WTC11 (cell line): Measurements from ENCODE around the gene VKORC1. TPM values are rescaled to one million over a fixed set of nuclear protein-coding genes. Genes with fewer than 3 reads are reported as not detected.
A peak's percentile ranks its signal among the peaks of the same experiment; 100 is the strongest.

ENCODE experiments used
- ATAC-seq: fragments of 200-7000 bp; cut with Tn5 transposase; 2 replicates; pipeline ENCODE4 v1.10.0; 2021; ENCODE audit warnings: mild to moderate bottlenecking, moderate library complexity
- CTCF ChIA-PET: fragments of 300-600 bp; sonication (Branson Sonifier 250); formaldehyde crosslinking; loops from one replicate; lab custom pipeline; 2021; ENCODE audit warnings: antibody characterized with exemption; lab: Charles Lee
- POLR2A ChIA-PET: fragments of 350-600 bp; sonication (Branson Sonifier 250); formaldehyde crosslinking; loops from one replicate; lab custom pipeline; 2021; ENCODE audit warnings: antibody characterized with exemption; lab: Charles Lee
- DNase-seq: peaks from one replicate; pipeline ENCODE4 v3.0.0; 2021; ENCODE audit warnings: low spot score
- H3K27ac Mint-ChIP-seq: 2 replicates; pipeline ENCODE4 v1.8.0; 2021; ENCODE audit warnings: mixed read lengths
- H3K27me3 Mint-ChIP-seq: 2 replicates; pipeline ENCODE4 v1.8.0; 2021; ENCODE audit warnings: low read depth, mild to moderate bottlenecking, moderate library complexity, mixed read lengths
- H3K36me3 Mint-ChIP-seq: 2 replicates; pipeline ENCODE4 v1.8.0; 2021; ENCODE audit warnings: mixed read lengths
- H3K4me1 Mint-ChIP-seq: 2 replicates; pipeline ENCODE4 v1.8.0; 2022; ENCODE audit warnings: mixed read lengths
- H3K4me3 Mint-ChIP-seq: 2 replicates; pipeline ENCODE4 v1.8.0; 2021; ENCODE audit warnings: mild to moderate bottlenecking, moderate library complexity, mixed read lengths
- H3K9me3 Mint-ChIP-seq: 2 replicates; pipeline ENCODE4 v1.8.0; 2021; ENCODE audit warnings: mixed read lengths
- ATF1 ChIP-seq: sonication (generic); formaldehyde crosslinking; IDR thresholded peaks from 2 replicates; pipeline ENCODE4 v1.8.1; 2023; ENCODE audit warnings: mild to moderate bottlenecking, moderate library complexity, missing genetic modification reagents
- ESRRA ChIP-seq: sonication (generic); formaldehyde crosslinking; IDR thresholded peaks from 2 replicates; pipeline ENCODE4 v1.8.1; 2022; ENCODE audit warnings: mild to moderate bottlenecking, missing genetic modification reagents, borderline replicate concordance
- ETV6 ChIP-seq: sonication (generic); formaldehyde crosslinking; IDR thresholded peaks from 2 replicates; pipeline ENCODE4 v1.8.1; 2022; ENCODE audit warnings: mild to moderate bottlenecking, missing genetic modification reagents
- FOXP1 ChIP-seq: sonication (generic); formaldehyde crosslinking; IDR thresholded peaks from 2 replicates; pipeline ENCODE4 v1.8.0; 2022; ENCODE audit warnings: missing genetic modification reagents, mild to moderate bottlenecking, moderate library complexity, borderline replicate concordance
- GABPB1 ChIP-seq: sonication (generic); formaldehyde crosslinking; IDR thresholded peaks from 2 replicates; pipeline ENCODE4 v1.8.1; 2023; ENCODE audit warnings: mild to moderate bottlenecking, missing genetic modification reagents
- KAT7 ChIP-seq: sonication (generic); formaldehyde crosslinking; IDR thresholded peaks from 2 replicates; pipeline ENCODE4 v1.8.1; 2023; ENCODE audit warnings: missing genetic modification reagents, mild to moderate bottlenecking, borderline replicate concordance
- MAX ChIP-seq: sonication (generic); formaldehyde crosslinking; IDR thresholded peaks from 2 replicates; pipeline ENCODE4 v1.8.0; 2022; ENCODE audit warnings: mild to moderate bottlenecking, missing genetic modification reagents
- MXD4 ChIP-seq: fragments of 250-450 bp; sonication (Bioruptor Pico); IDR thresholded peaks from 2 replicates; pipeline ENCODE4 v1.8.0; 2021; ENCODE audit warnings: mild to moderate bottlenecking, moderate library complexity, borderline replicate concordance
- NFYB ChIP-seq: sonication (generic); formaldehyde crosslinking; conservative IDR thresholded peaks from 2 replicates; pipeline ENCODE4 v1.8.0; 2022; ENCODE audit warnings: low read depth, missing genetic modification reagents
- OVOL2 ChIP-seq: fragments of 250-450 bp; sonication (Bioruptor Pico); IDR thresholded peaks from 2 replicates; pipeline ENCODE4 v1.9.0; 2021; ENCODE audit warnings: mild to moderate bottlenecking, borderline replicate concordance
- RORB ChIP-seq: fragments of 250-450 bp; sonication (Bioruptor Pico); IDR thresholded peaks from 2 replicates; pipeline ENCODE4 v1.9.0; 2021; ENCODE audit warnings: mild to moderate bottlenecking
- TEAD1 ChIP-seq: sonication (generic); formaldehyde crosslinking; IDR thresholded peaks from 2 replicates; pipeline ENCODE4 v1.8.0; 2022; ENCODE audit warnings: mild to moderate bottlenecking, missing genetic modification reagents
- TEAD4 ChIP-seq: sonication (generic); formaldehyde crosslinking; IDR thresholded peaks from 2 replicates; pipeline ENCODE4 v1.8.0; 2022; ENCODE audit warnings: mild to moderate bottlenecking, missing genetic modification reagents
- TP53 ChIP-seq: sonication (generic); formaldehyde crosslinking; IDR thresholded peaks from 2 replicates; pipeline ENCODE4 v1.8.1; 2023; ENCODE audit warnings: mild to moderate bottlenecking, missing genetic modification reagents
- ZMAT4 ChIP-seq: fragments of 250-450 bp; sonication (Bioruptor Pico); IDR thresholded peaks from 2 replicates; pipeline ENCODE4 v1.9.0; 2021; ENCODE audit warnings: mild to moderate bottlenecking
- ZNF219 ChIP-seq: sonication (generic); formaldehyde crosslinking; IDR thresholded peaks from 2 replicates; pipeline ENCODE4 v1.8.0; 2023; ENCODE audit warnings: missing genetic modification reagents, mild to moderate bottlenecking, borderline replicate concordance
- ZNF232 ChIP-seq: sonication (generic); formaldehyde crosslinking; IDR thresholded peaks from 2 replicates; pipeline ENCODE4 v1.8.0; 2022; ENCODE audit warnings: mild to moderate bottlenecking, missing genetic modification reagents
- ZNF263 ChIP-seq: sonication (generic); formaldehyde crosslinking; IDR thresholded peaks from 2 replicates; pipeline ENCODE4 v1.8.1; 2022; ENCODE audit warnings: low read depth, mild to moderate bottlenecking, moderate library complexity, missing genetic modification reagents
- ZNF281 ChIP-seq: sonication (generic); formaldehyde crosslinking; IDR thresholded peaks from 2 replicates; pipeline ENCODE4 v1.8.0; 2023; ENCODE audit warnings: mild to moderate bottlenecking, missing genetic modification reagents
- ZNF317 ChIP-seq: sonication (generic); formaldehyde crosslinking; IDR thresholded peaks from 2 replicates; pipeline ENCODE4 v1.8.1; 2023; ENCODE audit warnings: low read depth, mild to moderate bottlenecking, moderate library complexity, missing genetic modification reagents, borderline replicate concordance
- ZNF416 ChIP-seq: fragments of 250-450 bp; sonication (Bioruptor Pico); IDR thresholded peaks from 2 replicates; pipeline ENCODE4 v1.9.0; 2021; ENCODE audit warnings: mild to moderate bottlenecking, inconsistent platforms
- ZNF671 ChIP-seq: fragments of 250-450 bp; sonication (Bioruptor Pico); IDR thresholded peaks from 2 replicates; pipeline ENCODE4 v1.8.0; 2021; ENCODE audit warnings: mild to moderate bottlenecking
- total RNA-seq: library from RNA; stranded (reverse); gene quantifications from 3 replicates; pipeline ENCODE4 v1.2.3, GENCODE V29; 2021
- TF ChIP-seq, protein P1 (sequence below): sonication (generic); formaldehyde crosslinking; IDR thresholded peaks from 2 replicates; pipeline ENCODE4 v1.8.0; 2023; ENCODE audit warnings: missing genetic modification reagents
- TF ChIP-seq, protein P2 (sequence below): fragments of 250-450 bp; sonication (Bioruptor Pico); IDR thresholded peaks from 2 replicates; pipeline ENCODE4 v1.9.0; 2021; ENCODE audit warnings: mild to moderate bottlenecking
- TF ChIP-seq, protein P3 (sequence below): sonication (generic); formaldehyde crosslinking; conservative IDR thresholded peaks from 2 replicates; pipeline ENCODE4 v1.8.1; 2023; ENCODE audit warnings: mild to moderate bottlenecking, low read depth, missing genetic modification reagents, moderate library complexity

Gene VKORC1
- total RNA-seq, 1 experiment from 2014 or later = 85.7 TPM

DNA sequence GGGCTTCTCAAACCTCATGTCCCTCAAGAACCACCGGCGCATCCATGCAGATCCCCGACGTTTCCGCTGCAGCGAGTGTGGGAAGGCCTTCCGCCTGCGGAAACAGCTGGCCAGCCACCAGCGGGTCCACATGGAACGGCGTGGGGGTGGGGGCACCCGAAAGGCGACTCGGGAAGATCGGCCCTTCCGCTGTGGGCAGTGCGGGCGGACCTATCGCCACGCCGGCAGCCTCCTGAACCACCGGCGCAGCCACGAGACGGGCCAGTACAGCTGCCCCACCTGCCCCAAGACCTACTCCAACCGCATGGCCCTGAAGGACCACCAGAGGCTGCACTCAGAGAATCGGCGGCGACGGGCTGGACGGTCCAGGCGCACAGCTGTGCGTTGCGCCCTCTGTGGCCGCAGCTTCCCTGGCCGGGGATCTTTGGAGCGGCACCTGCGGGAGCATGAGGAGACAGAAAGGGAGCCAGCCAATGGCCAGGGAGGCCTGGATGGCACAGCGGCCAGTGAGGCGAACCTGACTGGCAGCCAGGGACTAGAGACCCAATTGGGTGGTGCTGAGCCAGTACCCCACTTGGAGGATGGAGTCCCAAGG is 14.5 kb downstream of the VKORC1 start:
- TF ChIP-seq NFYB (CRISPR knock-in tag) (no peak), ZNF263 (CRISPR knock-in tag) (no peak), RORB (CRISPR knock-in tag) (no peak), TEAD1 (CRISPR knock-in tag) (no peak), ZMAT4 (no peak), GABPB1 (CRISPR knock-in tag) (no peak), ZNF232 (no peak), TP53 (CRISPR knock-in tag) (no peak), ESRRA (CRISPR knock-in tag) (no peak), ZNF219 (no peak), TEAD4 (no peak)
- ChIA-PET CTCF (interaction anchor here (0.6 to 1.6 kb wide), 2 partner anchors 62 to 153 kb away, joined by 3 to 8 read pairs; no protein-coding TSS in a partner anchor), POLR2A (interaction anchor here (0.5 to 0.6 kb wide), 2 partner anchors 25 to 386 kb away, joined by 3 read pairs; no protein-coding TSS in a partner anchor)
- Mint-ChIP-seq H3K9me3 (no peaks in the 10 kb centered on the region), H3K4me1 (no peaks in the 10 kb centered on the region; the same call in 1 of the 2 replicates), H3K27me3 (no peaks in the 10 kb centered on the region), H3K4me3 (no peak overlapping the region), H3K27ac (no peak overlapping the region), H3K36me3 (peaks cover 30% of the 10 kb centered on the region)
- DNase-seq = no peak
- no peak for ATAC-seq

DNA sequence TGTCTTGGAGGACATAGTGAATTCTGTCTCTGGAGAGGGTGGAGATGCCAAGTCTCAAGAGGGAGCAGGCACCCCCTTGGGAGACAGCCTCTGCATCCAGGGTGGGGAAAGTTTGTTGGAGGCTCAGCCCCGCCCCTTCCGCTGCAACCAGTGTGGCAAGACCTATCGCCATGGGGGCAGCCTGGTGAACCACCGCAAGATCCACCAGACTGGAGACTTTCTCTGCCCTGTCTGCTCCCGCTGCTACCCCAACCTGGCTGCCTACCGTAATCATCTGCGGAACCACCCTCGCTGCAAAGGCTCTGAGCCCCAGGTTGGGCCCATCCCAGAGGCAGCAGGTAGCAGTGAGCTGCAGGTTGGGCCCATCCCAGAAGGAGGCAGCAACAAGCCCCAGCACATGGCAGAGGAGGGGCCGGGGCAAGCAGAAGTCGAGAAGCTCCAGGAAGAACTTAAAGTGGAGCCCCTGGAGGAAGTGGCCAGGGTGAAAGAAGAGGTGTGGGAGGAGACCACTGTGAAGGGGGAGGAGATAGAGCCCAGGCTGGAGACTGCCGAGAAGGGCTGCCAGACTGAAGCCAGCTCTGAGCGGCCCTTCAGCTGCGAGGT is 15.2 kb downstream of the VKORC1 start:
- H3K36me3 Mint-ChIP-seq = peaks cover 30% of the 10 kb centered on the region
- no peak overlapping the region for H3K27ac Mint-ChIP-seq
- TF ChIP-seq KAT7 = no peak
- no peak for TF ChIP-seq OVOL2
- no peak for TF ChIP-seq TP53 (CRISPR knock-in tag)
- TF ChIP-seq ESRRA (CRISPR knock-in tag) = no peak
- TF ChIP-seq, protein P1, sequence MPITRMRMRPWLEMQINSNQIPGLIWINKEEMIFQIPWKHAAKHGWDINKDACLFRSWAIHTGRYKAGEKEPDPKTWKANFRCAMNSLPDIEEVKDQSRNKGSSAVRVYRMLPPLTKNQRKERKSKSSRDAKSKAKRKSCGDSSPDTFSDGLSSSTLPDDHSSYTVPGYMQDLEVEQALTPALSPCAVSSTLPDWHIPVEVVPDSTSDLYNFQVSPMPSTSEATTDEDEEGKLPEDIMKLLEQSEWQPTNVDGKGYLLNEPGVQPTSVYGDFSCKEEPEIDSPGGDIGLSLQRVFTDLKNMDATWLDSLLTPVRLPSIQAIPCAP (CRISPR knock-in tag) = no peak
- no peak for TF ChIP-seq ZNF232
- no peak for TF ChIP-seq MXD4
- no peak for TF ChIP-seq ZNF671 (CRISPR knock-in tag)
- TF ChIP-seq TEAD1 (CRISPR knock-in tag) = no peak
- TF ChIP-seq ATF1 (CRISPR knock-in tag) = no peak
- no peak for TF ChIP-seq FOXP1 (CRISPR knock-in tag)
- TF ChIP-seq ZNF281 = no peak
- TF ChIP-seq, protein P2, sequence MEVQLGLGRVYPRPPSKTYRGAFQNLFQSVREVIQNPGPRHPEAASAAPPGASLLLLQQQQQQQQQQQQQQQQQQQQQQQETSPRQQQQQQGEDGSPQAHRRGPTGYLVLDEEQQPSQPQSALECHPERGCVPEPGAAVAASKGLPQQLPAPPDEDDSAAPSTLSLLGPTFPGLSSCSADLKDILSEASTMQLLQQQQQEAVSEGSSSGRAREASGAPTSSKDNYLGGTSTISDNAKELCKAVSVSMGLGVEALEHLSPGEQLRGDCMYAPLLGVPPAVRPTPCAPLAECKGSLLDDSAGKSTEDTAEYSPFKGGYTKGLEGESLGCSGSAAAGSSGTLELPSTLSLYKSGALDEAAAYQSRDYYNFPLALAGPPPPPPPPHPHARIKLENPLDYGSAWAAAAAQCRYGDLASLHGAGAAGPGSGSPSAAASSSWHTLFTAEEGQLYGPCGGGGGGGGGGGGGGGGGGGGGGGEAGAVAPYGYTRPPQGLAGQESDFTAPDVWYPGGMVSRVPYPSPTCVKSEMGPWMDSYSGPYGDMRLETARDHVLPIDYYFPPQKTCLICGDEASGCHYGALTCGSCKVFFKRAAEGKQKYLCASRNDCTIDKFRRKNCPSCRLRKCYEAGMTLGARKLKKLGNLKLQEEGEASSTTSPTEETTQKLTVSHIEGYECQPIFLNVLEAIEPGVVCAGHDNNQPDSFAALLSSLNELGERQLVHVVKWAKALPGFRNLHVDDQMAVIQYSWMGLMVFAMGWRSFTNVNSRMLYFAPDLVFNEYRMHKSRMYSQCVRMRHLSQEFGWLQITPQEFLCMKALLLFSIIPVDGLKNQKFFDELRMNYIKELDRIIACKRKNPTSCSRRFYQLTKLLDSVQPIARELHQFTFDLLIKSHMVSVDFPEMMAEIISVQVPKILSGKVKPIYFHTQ (CRISPR knock-in tag) = no peak
- TF ChIP-seq ZNF317 (CRISPR knock-in tag) = no peak
- no peak for TF ChIP-seq ETV6 (CRISPR knock-in tag)
- no peak for TF ChIP-seq MAX (CRISPR knock-in tag)
- TF ChIP-seq ZNF416 (CRISPR knock-in tag) = no peak
- TF ChIP-seq, protein P3, sequence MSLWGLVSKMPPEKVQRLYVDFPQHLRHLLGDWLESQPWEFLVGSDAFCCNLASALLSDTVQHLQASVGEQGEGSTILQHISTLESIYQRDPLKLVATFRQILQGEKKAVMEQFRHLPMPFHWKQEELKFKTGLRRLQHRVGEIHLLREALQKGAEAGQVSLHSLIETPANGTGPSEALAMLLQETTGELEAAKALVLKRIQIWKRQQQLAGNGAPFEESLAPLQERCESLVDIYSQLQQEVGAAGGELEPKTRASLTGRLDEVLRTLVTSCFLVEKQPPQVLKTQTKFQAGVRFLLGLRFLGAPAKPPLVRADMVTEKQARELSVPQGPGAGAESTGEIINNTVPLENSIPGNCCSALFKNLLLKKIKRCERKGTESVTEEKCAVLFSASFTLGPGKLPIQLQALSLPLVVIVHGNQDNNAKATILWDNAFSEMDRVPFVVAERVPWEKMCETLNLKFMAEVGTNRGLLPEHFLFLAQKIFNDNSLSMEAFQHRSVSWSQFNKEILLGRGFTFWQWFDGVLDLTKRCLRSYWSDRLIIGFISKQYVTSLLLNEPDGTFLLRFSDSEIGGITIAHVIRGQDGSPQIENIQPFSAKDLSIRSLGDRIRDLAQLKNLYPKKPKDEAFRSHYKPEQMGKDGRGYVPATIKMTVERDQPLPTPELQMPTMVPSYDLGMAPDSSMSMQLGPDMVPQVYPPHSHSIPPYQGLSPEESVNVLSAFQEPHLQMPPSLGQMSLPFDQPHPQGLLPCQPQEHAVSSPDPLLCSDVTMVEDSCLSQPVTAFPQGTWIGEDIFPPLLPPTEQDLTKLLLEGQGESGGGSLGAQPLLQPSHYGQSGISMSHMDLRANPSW (CRISPR knock-in tag) = no peak
- no peak overlapping the region for H3K4me3 Mint-ChIP-seq
- POLR2A ChIA-PET = interaction anchor here (0.6 kb wide), 1 partner anchor 24 kb away, joined by 3 read pairs; no protein-coding TSS in a partner anchor
- DNase-seq (no peak), ATAC-seq (peak; percentile 26; the same call in 1 of the 2 replicates)
- H3K9me3 Mint-ChIP-seq = no peaks in the 10 kb centered on the region
- H3K27me3 Mint-ChIP-seq = no peaks in the 10 kb centered on the region
- CTCF ChIA-PET = interaction anchor here (0.6 to 1.6 kb wide), 2 partner anchors 63 to 154 kb away, joined by 3 to 8 read pairs; no protein-coding TSS in a partner anchor
- H3K4me1 Mint-ChIP-seq = peaks cover 7% of the 10 kb centered on the region
